ENCODE measurements around the gene NOS2.
"Not testable (repeated sequence)": the region's sequence is repeated elsewhere in the genome, so short reads cannot be mapped to it uniquely, and the experiment has no call there.

The NOS2 gene

DNA sequence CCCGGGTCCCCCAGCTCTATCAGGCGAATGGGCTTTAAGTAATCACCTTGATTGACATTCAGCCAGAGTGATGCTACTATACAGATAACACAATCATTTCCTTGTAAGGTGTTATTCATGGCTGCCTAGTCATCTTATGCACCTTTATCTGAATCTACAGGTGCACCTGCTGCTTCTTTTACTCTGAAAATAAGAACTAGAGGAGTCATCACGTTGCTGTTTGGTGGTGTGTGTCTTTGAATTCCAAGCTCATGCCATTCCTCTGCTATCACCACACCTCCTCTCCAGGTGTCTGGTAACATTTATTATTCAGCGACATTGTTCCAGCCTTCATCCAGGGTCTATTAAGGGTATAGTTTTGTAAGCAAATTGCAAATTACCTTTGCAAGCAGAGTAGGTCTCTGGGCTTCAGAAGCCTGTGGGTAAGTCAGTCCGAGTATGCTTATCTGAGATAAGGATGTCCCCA, 51.9 kb downstream of the NOS2 start:
- no peaks in the 10 kb centered on the region for H3K9me3 ChIP-seq (ENCODE audit: severe bottlenecking)
- no peak overlapping the region for H3K4me3 ChIP-seq (ENCODE audit: low read depth, low read length)
- H3K27me3 ChIP-seq (ENCODE audit: insufficient read depth, low read depth, severe bottlenecking), result no peaks in the 10 kb centered on the region
- no peak overlapping the region for H3K27ac ChIP-seq
- TF ChIP-seq, protein P1, sequence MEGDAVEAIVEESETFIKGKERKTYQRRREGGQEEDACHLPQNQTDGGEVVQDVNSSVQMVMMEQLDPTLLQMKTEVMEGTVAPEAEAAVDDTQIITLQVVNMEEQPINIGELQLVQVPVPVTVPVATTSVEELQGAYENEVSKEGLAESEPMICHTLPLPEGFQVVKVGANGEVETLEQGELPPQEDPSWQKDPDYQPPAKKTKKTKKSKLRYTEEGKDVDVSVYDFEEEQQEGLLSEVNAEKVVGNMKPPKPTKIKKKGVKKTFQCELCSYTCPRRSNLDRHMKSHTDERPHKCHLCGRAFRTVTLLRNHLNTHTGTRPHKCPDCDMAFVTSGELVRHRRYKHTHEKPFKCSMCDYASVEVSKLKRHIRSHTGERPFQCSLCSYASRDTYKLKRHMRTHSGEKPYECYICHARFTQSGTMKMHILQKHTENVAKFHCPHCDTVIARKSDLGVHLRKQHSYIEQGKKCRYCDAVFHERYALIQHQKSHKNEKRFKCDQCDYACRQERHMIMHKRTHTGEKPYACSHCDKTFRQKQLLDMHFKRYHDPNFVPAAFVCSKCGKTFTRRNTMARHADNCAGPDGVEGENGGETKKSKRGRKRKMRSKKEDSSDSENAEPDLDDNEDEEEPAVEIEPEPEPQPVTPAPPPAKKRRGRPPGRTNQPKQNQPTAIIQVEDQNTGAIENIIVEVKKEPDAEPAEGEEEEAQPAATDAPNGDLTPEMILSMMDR (IDR thresholded peaks at IDR 0.05; ENCODE audit: low read depth, low read length), result no peak
- no peaks in the 10 kb centered on the region for H3K36me3 ChIP-seq
- DNase-seq, result no peak

DNA sequence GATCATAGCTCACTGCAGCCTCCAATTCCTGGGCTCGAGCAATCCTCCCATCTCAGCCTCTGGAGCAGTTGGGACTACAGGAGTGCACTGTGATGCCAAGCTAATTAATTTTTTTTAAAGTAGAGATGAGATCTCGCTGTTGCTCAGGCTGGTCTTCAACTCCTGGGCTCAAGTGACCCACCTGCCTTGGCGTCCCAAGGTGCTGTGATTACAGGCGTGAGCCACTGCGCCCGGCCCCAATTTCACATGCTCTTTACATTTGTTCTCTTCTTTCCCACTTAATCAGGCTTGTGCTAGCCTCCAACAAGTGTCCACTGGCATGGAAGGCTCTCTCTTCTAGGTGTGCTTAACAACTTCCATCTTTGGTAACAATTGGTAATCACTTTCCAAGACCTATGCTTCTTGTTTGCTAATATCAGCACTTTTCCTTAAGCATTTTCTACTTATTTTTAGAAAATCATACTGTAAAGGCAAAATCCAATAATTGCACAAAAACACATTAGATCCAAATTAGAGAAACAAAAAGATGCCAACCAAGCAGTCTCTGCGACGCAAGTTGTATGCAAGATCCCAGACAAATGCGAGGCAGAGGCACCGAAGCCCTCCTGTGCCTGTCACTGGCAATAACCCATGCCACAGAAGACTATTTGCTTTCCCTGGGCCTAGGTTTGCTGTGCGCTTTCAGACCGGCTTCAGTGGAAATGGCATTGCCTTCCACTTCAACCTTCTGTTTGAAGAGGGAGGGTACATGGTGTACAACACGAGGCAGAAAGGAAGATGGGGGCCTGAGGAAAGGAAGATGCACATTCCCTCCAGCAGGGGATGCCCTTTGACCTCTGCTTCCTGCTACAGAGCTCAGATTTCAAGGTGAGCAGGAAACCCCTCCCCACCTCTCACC, 52.6 kb downstream of the NOS2 start:
- Histone ChIP-seq H3K27me3 (ENCODE audit: insufficient read depth, low read depth, severe bottlenecking) (no peaks in the 10 kb centered on the region), H3K9me3 (ENCODE audit: severe bottlenecking) (no peaks in the 10 kb centered on the region), H3K27ac (no peak overlapping the region), H3K4me3 (ENCODE audit: low read depth, low read length) (no peak overlapping the region), H3K36me3 (no peaks in the 10 kb centered on the region)
- TF ChIP-seq, protein P1 (IDR thresholded peaks at IDR 0.05; ENCODE audit: low read depth, low read length), result peak; percentile 82
- no peak for DNase-seq

DNA sequence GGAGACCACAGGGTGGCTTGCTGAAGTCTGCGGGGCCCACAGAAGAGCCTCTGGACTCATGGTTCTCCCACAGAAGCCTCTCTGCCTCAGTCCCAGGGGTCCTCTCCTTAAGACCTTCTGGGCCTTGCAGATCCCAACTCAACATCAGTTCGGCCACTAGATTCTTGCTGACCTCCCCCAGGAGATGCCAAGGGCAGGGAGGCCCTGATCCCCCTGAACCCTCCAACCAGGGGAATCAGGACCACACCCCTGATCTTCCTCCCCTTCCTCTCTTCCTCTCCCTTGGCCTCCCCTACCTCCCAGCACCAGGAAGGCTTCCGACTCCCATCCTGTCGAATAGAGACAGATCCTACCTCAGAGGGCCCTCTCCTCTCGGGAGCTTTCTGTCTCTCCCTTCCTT, 53.4 kb downstream of the NOS2 start:
- TF ChIP-seq, protein P1 (IDR thresholded peaks at IDR 0.05; ENCODE audit: low read depth, low read length), result no peak
- Histone ChIP-seq H3K9me3 (ENCODE audit: severe bottlenecking) (no peaks in the 10 kb centered on the region), H3K27ac (no peak overlapping the region), H3K27me3 (ENCODE audit: insufficient read depth, low read depth, severe bottlenecking) (no peaks in the 10 kb centered on the region), H3K4me3 (ENCODE audit: low read depth, low read length) (no peak overlapping the region), H3K36me3 (no peaks in the 10 kb centered on the region)
- no peak for DNase-seq

GRCh38 chr17:27746320-27746719, 54.0 kb downstream of the NOS2 start:
- H3K27ac ChIP-seq; H3K4me3 ChIP-seq (ENCODE audit: low read depth, low read length); H3K36me3 ChIP-seq; H3K9me3 ChIP-seq (ENCODE audit: severe bottlenecking); H3K27me3 ChIP-seq (ENCODE audit: insufficient read depth, low read depth, severe bottlenecking); DNase-seq: not testable (repeated sequence)

- H3K27ac ChIP-seq; H3K36me3 ChIP-seq; H3K27me3 ChIP-seq (ENCODE audit: insufficient read depth, low read depth, severe bottlenecking); DNase-seq; H3K4me3 ChIP-seq (ENCODE audit: low read depth, low read length); H3K9me3 ChIP-seq (ENCODE audit: severe bottlenecking): not testable (repeated sequence)
Measured at GRCh38 chr17:27745207-27745830, 55.0 kb downstream of the NOS2 start.

DNA sequence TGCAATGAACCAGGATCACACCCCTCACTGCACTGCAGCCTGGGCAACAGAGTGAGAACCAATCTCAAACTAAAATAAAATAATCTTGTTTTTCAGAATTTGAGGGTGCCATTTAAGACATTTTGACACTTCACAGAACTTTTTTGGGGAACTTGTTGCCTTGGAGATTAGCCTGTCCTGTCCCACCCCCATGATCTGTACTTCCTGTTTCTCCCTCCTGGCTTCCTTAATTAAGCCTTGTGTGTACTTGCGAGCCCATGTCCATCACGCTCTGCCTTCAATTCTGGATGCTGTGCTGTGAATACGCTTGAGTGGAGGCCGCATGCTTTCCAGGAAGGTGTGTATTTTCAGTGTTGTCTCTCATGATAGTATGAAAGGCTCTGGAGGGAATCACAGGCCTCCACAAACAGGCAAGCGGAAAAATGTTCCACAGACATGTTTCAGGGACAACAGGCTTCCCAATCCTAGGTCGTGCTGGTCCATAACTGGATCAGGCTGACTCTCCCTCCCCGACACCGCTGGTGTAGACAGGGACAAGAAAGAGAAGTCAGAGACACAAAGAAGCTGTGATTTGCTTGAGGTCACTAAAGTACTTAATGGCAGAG, 56.9 kb downstream of the NOS2 start:
- no peak overlapping the region for H3K4me3 ChIP-seq (ENCODE audit: low read depth, low read length)
- H3K36me3 ChIP-seq, result no peaks in the 10 kb centered on the region
- H3K27me3 ChIP-seq (ENCODE audit: insufficient read depth, low read depth, severe bottlenecking), result no peaks in the 10 kb centered on the region
- TF ChIP-seq, protein P1 (IDR thresholded peaks at IDR 0.05; ENCODE audit: low read depth, low read length), result no peak
- no peaks in the 10 kb centered on the region for H3K9me3 ChIP-seq (ENCODE audit: severe bottlenecking)
- DNase-seq, result no peak
- H3K27ac ChIP-seq, result no peak overlapping the region
